PC-3 (cell line): ENCODE results near the gene ERN2. TPM values are rescaled to one million over a fixed set of nuclear protein-coding genes. Genes with fewer than 3 reads are reported as not detected.
A peak's percentile ranks its signal among the peaks of the same experiment; 100 is the strongest.

Experiments
- ATAC-seq: fragments of 200-7000 bp; cut with Tn5 transposase; 2 replicates; pipeline ENCODE4 v1.9.1; 2020; ENCODE audit warnings: mild to moderate bottlenecking, moderate library complexity
- BruUV-seq: library from RNA; stranded (reverse); fragments of 400-500 nt; replicated peaks from 2 replicates; lab custom pipeline; 2021; lab: Mats Ljungman, UMichigan
- CTCF ChIA-PET: fragments of 300-600 bp; sonication (Branson Sonifier 250); formaldehyde crosslinking; loops from one replicate; lab custom pipeline; 2022; ENCODE audit warnings: antibody characterized with exemption; lab: Charles Lee
- POLR2A ChIA-PET: fragments of 300-600 bp; sonication (Branson Sonifier 250); formaldehyde crosslinking; loops from one replicate; lab custom pipeline; 2022; ENCODE audit warnings: antibody characterized with exemption; ENCODE audit not compliant: unreplicated experiment; lab: Charles Lee
- DNase-seq: peaks from one replicate; pipeline ENCODE4 v3.0.0-alpha.2; 2015
- H2AFZ ChIP-seq: fragments of 300-600 bp; sonication (generic); 2 replicates; pipeline ENCODE4 v1.6.0; 2016; ENCODE audit warnings: antibody characterized with exemption, low read length
- H3F3A ChIP-seq: fragments of 300-600 bp; sonication (generic); one replicate; pipeline ENCODE4 v1.6.0; 2017; ENCODE audit warnings: antibody characterized with exemption, low read length, control low read depth, mild to moderate bottlenecking; ENCODE audit not compliant: unreplicated experiment
- H3K27ac ChIP-seq: fragments of 300-600 bp; sonication (generic); 2 replicates; pipeline ENCODE4 v1.5.1; 2016; ENCODE audit warnings: mild to moderate bottlenecking, low read length
- H3K27me3 ChIP-seq: fragments of 300-600 bp; sonication (generic); 2 replicates; pipeline ENCODE4 v1.6.1; 2016; ENCODE audit warnings: low read length, mixed read lengths
- H3K36me3 ChIP-seq: fragments of 300-600 bp; sonication (generic); 2 replicates; pipeline ENCODE4 v1.6.1; 2016; ENCODE audit warnings: low read depth, mixed run types, low read length, mixed read lengths
- H3K4me1 ChIP-seq: fragments of 300-600 bp; sonication (generic); 2 replicates; pipeline ENCODE4 v1.5.1; 2016; ENCODE audit warnings: low read length; ENCODE audit not compliant: insufficient read depth
- H3K4me2 ChIP-seq: fragments of 300-600 bp; sonication (generic); 2 replicates; pipeline ENCODE4 v1.6.0; 2016; ENCODE audit warnings: low read length
- H3K4me3 ChIP-seq: fragments of 300-600 bp; sonication (generic); 2 replicates; pipeline ENCODE4 v1.5.1; 2016; ENCODE audit warnings: mild to moderate bottlenecking, low read length, mixed read lengths
- H3K79me2 ChIP-seq: fragments of 300-600 bp; sonication (generic); 2 replicates; pipeline ENCODE4 v1.6.1; 2017; ENCODE audit warnings: low read length, mixed read lengths
- H3K9ac ChIP-seq: fragments of 300-600 bp; sonication (generic); 2 replicates; pipeline ENCODE4 v1.6.0; 2016; ENCODE audit warnings: mild to moderate bottlenecking, low read length
- H3K9me2 ChIP-seq: fragments of 300-600 bp; sonication (generic); replicated peaks from 2 replicates; pipeline ENCODE4 v1.6.1; 2016; ENCODE audit warnings: mixed run types, low read length, mixed read lengths
- H3K9me3 ChIP-seq: fragments of 300-600 bp; sonication (generic); 2 replicates; pipeline ENCODE4 v1.6.1; 2016; ENCODE audit warnings: low read length, mixed read lengths
- H4K20me1 ChIP-seq: fragments of 300-600 bp; sonication (generic); 2 replicates; pipeline ENCODE4 v1.6.1; 2016; ENCODE audit warnings: low read length, mixed read lengths
- CTCF ChIP-seq: fragments of 300-600 bp; sonication (generic); conservative IDR thresholded peaks from 2 replicates; pipeline ENCODE4 v1.5.1; 2017; ENCODE audit warnings: antibody characterized with exemption, low read depth, mild to moderate bottlenecking, low read length
- EZH2 ChIP-seq: fragments of 300-600 bp; sonication (generic); IDR thresholded peaks from one replicate; pipeline ENCODE4 v1.6.1; 2017; ENCODE audit warnings: antibody characterized with exemption, mild to moderate bottlenecking, low read length; ENCODE audit not compliant: unreplicated experiment
- EZH2phosphoT487 ChIP-seq: fragments of 300-600 bp; sonication (generic); IDR thresholded peaks from 2 replicates; pipeline ENCODE4 v1.6.1; 2018; ENCODE audit warnings: mild to moderate bottlenecking, antibody characterized with exemption, low read length, borderline replicate concordance
- intact Hi-C: fragments of 100-400 bp; cut with micrococcal nuclease; formaldehyde crosslinking; loops from 2 replicates; pipeline ENCODE4 v1.9.0; 2023
- total RNA-seq: library from RNA; depleted of rRNA; stranded (reverse); fragments of >200 nt; gene quantifications from 2 replicates; pipeline ENCODE4 v1.2.3, GENCODE V29; 2014

Gene ERN2
- total RNA-seq, 1 experiment from 2014 or later: not detected

DNA sequence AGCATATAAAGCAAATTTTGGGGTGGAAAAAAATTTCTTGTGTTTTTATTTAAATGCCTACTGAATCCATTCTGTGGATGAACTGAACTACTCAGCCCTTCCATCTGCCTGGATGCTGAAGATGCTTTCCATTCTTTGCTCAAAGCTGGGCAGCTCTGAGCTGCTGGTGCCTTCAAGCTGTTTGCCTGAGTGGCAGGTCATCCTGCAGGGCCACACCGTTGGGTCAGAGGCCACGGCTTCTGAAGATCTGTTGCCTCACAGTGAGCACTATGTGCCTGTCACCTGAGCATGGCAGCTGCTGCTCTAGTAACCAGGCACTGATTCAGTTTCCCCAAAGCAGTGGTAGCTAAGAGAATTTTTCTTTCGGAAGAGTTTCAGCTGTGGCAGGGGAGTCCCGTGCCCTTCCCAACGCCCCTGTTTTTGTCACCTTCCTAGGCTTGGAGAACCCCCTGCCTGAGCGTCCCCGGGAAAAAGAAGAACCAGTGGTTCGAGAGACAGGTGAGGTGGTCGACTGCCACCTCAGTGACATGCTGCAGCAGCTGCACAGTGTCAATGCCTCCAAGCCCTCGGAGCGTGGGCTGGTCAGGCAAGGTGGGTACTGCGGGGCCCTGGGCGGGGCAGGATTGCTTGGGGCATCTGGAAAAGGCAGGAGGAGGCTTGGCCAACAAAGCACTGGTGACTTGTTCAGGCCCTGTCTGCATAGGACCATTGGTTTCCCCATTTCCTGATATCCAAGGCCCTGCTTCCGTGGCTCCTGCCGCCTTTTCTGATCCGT, 25.8 kb downstream of the ERN2 start:
- H3K36me3 ChIP-seq: peaks cover 32% of the 10 kb centered on the region
- intact Hi-C loops: no loop called here
- no peak overlapping the region for H3K4me3 ChIP-seq
- ATAC-seq (no peak), DNase-seq (no peak)
- H3K27ac ChIP-seq: no peak overlapping the region
- no TSS peak for BruUV-seq
- no peaks in the 10 kb centered on the region for H3K4me1 ChIP-seq
- no peak overlapping the region for H2AFZ ChIP-seq
- TF ChIP-seq EZH2phosphoT487 (no peak), EZH2 (no peak), CTCF (no peak)
- CTCF ChIA-PET: no interaction called here
- H3K9me2 ChIP-seq: no peaks in the 10 kb centered on the region
- H3K9ac ChIP-seq: no peak overlapping the region
- no peaks in the 10 kb centered on the region for H3K27me3 ChIP-seq
- POLR2A ChIA-PET: no interaction called here
- H4K20me1 ChIP-seq: no peaks in the 10 kb centered on the region; the same call in 1 of the 2 replicates
- H3K79me2 ChIP-seq: peaks cover 28% of the 10 kb centered on the region
- no peaks in the 10 kb centered on the region for H3F3A ChIP-seq
- no peaks in the 10 kb centered on the region for H3K9me3 ChIP-seq
- H3K4me2 ChIP-seq: no peak overlapping the region

DNA sequence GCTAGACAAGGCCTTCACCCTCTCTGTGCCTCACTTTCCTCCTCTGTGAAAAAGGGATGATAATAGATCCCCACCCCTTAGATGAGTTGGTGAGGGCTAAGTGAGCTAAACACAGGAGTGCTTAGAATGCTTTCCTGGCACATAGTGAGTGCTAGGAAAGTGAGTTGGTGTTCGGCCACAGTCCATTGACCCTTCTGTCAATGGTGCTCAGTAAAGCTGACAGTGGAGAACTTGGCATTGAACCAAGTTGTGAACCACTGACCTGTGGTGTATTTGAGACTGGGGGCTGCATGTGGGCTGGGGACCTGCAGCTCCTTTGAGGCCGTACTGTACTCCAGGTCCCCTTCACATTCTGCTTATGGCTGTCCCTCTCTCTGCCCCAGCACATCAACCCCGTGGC, 29.5 kb downstream of the ERN2 start:
- no peak for TF ChIP-seq EZH2phosphoT487
- no peak for TF ChIP-seq CTCF
- TF ChIP-seq EZH2: no peak
- peaks cover 64% of the 10 kb centered on the region for H3K79me2 ChIP-seq
- DNase-seq (no peak), ATAC-seq (no peak)
- CTCF ChIA-PET: no interaction called here
- H3K9me2 ChIP-seq: no peaks in the 10 kb centered on the region
- H3K4me2 ChIP-seq: no peak overlapping the region
- H3K4me3 ChIP-seq: no peak overlapping the region
- H2AFZ ChIP-seq: no peak overlapping the region
- BruUV-seq: no TSS peak
- POLR2A ChIA-PET: no interaction called here
- peaks cover 11% of the 10 kb centered on the region; the same call in 1 of the 2 replicates for H4K20me1 ChIP-seq
- peaks cover 13% of the 10 kb centered on the region for H3K4me1 ChIP-seq
- H3K27ac ChIP-seq: no peak overlapping the region
- no peak overlapping the region for H3K9ac ChIP-seq
- intact Hi-C loops: no loop called here
- H3K9me3 ChIP-seq: no peaks in the 10 kb centered on the region
- no peaks in the 10 kb centered on the region for H3K27me3 ChIP-seq
- H3K36me3 ChIP-seq: peaks cover 43% of the 10 kb centered on the region
- H3F3A ChIP-seq: no peaks in the 10 kb centered on the region

DNA sequence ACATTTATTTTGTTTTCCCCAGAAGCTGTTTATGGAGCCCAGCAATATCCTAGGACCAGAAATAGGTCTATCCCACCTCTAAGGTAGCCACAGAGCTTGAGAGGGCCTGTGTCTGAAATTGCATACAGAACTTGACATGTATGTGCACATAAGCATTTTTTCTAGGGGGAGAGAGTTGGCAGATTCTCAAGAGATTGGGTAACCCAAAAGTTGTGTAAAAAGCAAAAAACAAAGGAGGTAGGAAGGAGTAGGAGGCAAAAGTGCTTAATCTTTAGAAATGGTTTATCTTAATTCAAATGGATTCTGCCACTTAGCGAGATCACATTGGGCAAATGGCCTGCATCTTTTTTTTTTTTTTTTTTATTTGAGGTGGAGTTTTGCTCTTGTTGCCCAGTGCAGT, 30.8 kb downstream of the ERN2 start:
- no peak overlapping the region for H2AFZ ChIP-seq
- peaks cover 17% of the 10 kb centered on the region for H3K4me1 ChIP-seq
- TF ChIP-seq EZH2 (no peak), CTCF (no peak), EZH2phosphoT487 (no peak)
- DNase-seq (no peak), ATAC-seq (no peak)
- no TSS peak for BruUV-seq
- H3K79me2 ChIP-seq: peaks cover 64% of the 10 kb centered on the region
- intact Hi-C loops: no loop called here
- 0 out of 2 replicates have a peak overlapping the region, but pooled peaks have one; percentile 91 for H3K4me2 ChIP-seq
- ChIA-PET CTCF (no interaction called here), POLR2A (no interaction called here)
- no peak overlapping the region for H3K4me3 ChIP-seq
- peaks cover 11% of the 10 kb centered on the region; the same call in 1 of the 2 replicates for H4K20me1 ChIP-seq
- no peaks in the 10 kb centered on the region for H3F3A ChIP-seq
- H3K9me2 ChIP-seq: no peaks in the 10 kb centered on the region
- H3K9ac ChIP-seq: no peak overlapping the region
- H3K27me3 ChIP-seq: no peaks in the 10 kb centered on the region
- H3K27ac ChIP-seq: no peak overlapping the region
- no peaks in the 10 kb centered on the region for H3K9me3 ChIP-seq
- H3K36me3 ChIP-seq: peaks cover 29% of the 10 kb centered on the region
